Measurements from ENCODE around the gene REXO1.

Gene REXO1

DNA sequence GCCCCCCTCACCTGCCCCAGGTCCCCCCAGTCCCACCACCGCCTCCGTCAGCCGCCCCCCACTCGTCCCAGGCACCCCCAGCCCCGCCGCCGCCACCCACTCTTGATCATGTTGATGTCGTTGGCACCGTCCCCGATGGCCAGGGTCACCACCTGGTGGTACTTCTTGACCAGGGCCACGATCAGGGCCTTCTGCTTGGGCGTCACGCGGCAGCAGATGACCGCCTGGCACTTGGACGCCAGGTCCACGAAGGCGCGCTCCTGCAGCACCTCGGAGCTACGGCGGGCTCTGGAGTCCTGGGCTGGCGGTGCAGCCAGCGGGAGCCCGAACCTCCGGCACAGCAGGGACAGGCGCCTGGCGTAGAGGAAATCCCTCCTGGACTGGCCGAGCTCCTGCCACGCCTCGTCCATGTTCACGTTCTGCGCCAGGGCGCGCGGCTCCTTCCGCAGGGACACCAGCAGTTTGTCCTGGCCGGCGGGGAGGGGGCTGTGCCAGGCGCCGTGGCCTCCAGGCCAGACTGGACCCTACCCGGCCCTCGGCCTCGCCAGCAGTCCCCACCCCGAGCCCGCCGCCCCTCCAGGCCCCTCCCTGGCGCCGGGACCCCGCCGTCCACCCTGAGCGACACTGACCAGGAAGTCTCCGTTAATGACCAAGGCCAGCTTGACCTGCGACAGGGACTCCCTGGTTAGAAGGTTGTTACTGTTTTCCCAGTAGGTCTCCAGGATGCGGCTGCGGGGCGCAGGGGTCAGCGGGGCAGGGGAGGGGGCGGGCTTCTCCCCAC is 58.8 kb downstream of the REXO1 start:
- TF ChIP-seq, protein P1, sequence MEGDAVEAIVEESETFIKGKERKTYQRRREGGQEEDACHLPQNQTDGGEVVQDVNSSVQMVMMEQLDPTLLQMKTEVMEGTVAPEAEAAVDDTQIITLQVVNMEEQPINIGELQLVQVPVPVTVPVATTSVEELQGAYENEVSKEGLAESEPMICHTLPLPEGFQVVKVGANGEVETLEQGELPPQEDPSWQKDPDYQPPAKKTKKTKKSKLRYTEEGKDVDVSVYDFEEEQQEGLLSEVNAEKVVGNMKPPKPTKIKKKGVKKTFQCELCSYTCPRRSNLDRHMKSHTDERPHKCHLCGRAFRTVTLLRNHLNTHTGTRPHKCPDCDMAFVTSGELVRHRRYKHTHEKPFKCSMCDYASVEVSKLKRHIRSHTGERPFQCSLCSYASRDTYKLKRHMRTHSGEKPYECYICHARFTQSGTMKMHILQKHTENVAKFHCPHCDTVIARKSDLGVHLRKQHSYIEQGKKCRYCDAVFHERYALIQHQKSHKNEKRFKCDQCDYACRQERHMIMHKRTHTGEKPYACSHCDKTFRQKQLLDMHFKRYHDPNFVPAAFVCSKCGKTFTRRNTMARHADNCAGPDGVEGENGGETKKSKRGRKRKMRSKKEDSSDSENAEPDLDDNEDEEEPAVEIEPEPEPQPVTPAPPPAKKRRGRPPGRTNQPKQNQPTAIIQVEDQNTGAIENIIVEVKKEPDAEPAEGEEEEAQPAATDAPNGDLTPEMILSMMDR (IDR thresholded peaks at IDR 0.05; ENCODE audit: low read depth, low read length, missing control alignments): no peak
- H3K4me3 ChIP-seq (replicated peaks; ENCODE audit: low read depth, low read length): no peak overlapping the region
- DNase-seq (ENCODE audit: extremely low read depth, low read depth): no peak

DNA sequence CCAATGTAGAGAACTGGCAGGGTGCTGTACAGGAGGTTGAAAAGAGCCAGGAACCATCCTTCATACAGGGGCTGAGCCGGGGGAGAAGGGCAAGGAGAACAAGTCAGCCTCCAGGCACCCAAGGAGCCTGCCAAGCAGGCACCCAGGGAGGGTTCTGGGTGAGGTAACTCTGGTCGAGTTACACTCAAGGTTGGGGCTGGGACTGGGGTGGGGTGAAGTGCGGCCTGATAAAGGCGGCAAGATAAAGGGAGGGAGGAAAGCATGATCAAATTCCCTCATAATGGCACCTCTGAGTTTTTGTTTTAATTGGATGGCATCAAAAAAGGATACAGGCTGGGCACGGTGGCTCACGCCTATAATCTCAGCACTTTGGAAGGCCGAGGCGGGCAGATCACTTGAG is 61.2 kb downstream of the REXO1 start:
- H3K4me3 ChIP-seq (replicated peaks; ENCODE audit: low read depth, low read length): no peak overlapping the region
- no peak for DNase-seq (ENCODE audit: extremely low read depth, low read depth)
- TF ChIP-seq, protein P1 (IDR thresholded peaks at IDR 0.05; ENCODE audit: low read depth, low read length, missing control alignments): no peak

DNA sequence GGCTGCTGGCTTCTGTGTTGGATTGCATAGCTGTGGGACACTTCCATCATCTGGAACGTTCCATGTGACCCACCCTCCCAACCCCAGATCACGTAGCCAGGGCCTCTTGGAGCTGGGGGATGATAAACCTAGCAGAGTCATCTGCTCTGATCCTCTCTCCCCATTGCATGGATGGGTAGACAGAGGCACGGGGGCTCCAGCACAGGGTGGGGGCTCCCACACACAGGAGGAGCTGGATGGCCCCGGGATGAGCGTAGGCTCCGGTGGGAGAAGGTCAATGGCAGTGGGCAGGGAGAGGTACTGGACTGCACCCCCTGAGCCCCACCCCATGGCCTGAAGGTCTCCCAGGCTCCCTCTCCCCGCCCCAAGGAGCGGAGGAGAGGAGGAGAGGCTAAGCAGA is 61.6 kb downstream of the REXO1 start:
- TF ChIP-seq, protein P1 (IDR thresholded peaks at IDR 0.05; ENCODE audit: low read depth, low read length, missing control alignments): no peak
- no peak overlapping the region for H3K4me3 ChIP-seq (replicated peaks; ENCODE audit: low read depth, low read length)
- DNase-seq (ENCODE audit: extremely low read depth, low read depth): no peak

DNA sequence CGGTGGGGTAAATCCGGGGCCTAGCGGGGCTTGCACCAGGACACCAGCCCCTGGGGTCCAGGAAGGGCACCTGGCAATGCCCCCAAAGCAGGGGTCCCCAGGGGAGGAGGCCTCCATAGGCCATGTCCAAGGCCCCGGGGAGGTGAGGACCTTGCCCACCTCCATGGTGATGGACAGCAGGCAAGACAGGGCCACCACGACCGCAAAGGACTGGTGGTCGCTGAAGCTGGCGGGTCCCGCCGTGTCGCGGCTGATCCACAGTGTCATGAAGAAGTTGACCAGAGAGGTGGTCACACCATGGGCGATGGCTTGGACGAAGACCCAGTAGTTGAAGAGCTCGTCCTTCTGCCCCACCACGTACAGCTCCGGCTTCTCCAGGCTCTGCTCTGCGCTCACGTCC is 63.0 kb downstream of the REXO1 start:
- TF ChIP-seq, protein P1 (IDR thresholded peaks at IDR 0.05; ENCODE audit: low read depth, low read length, missing control alignments): no peak
- no peak overlapping the region for H3K4me3 ChIP-seq (replicated peaks; ENCODE audit: low read depth, low read length)
- no peak for DNase-seq (ENCODE audit: extremely low read depth, low read depth)

DNA sequence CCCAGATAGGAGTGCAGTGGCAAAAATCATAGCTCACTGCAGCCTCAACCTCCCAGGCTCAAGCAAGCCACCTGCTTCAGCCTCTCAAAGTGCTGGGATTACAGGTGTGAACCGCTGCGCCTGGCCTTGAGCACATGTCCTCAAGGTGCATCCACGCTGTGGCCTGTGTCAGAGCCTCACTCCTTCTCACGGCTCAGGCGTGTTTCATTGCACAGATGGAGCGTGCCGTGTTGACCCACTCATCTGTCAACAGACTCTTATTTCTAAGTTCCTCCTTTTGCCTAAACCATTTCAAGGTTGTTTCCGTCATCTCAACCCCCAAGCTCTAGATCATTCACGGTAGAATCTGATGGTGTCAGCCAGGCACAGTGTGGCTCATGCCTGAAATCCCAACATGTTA is 64.4 kb downstream of the REXO1 start:
- no peak for DNase-seq (ENCODE audit: extremely low read depth, low read depth)
- TF ChIP-seq, protein P1 (IDR thresholded peaks at IDR 0.05; ENCODE audit: low read depth, low read length, missing control alignments): no peak
- H3K4me3 ChIP-seq (replicated peaks; ENCODE audit: low read depth, low read length): no peak overlapping the region

DNA sequence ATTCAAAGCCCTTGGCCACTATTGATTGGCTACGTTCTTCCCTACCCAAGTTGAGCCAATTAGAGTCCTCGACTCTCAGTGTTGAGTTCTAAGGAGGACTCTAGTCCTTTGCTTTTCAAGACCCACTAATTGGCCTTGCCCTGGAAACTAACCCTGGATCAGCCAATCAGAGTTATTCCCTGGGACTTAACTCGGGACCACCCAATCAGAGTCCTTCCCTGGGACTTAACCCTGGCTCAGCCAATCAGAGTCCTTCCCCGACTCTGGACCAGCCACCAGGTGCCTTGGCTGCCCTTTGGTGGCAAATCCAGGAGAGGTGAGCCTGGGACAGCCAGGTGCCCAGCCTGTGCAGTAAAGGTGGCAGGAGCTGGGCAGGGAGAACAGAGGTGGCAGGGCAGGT is 64.9 kb downstream of the REXO1 start:
- TF ChIP-seq, protein P1 (IDR thresholded peaks at IDR 0.05; ENCODE audit: low read depth, low read length, missing control alignments): no peak
- no peak overlapping the region for H3K4me3 ChIP-seq (replicated peaks; ENCODE audit: low read depth, low read length)
- no peak for DNase-seq (ENCODE audit: extremely low read depth, low read depth)

DNA sequence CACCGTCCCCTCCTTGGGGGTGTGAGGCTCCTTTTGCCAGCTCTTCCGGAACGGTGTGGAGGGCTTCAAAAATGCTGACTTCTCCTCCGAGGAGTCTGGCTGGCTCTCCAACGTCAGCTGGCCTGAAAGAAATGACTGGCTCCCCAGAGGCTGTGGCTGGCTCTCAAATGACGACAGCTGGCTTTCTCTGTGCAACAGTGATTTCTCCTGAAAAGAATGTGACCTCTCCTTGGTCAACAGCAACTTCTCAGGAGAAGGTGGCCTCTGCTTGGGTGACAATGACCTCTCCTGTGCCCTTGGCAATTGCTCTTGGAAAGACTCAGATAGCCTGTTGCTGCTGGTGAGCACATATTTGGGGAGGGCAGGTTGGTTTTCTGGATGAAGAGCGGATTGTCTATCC is 65.8 kb downstream of the REXO1 start:
- TF ChIP-seq, protein P1 (IDR thresholded peaks at IDR 0.05; ENCODE audit: low read depth, low read length, missing control alignments): no peak
- H3K4me3 ChIP-seq (replicated peaks; ENCODE audit: low read depth, low read length): no peak overlapping the region
- DNase-seq (ENCODE audit: extremely low read depth, low read depth): no peak

Data from HFF-Myc (cell line).